Sigmoid colon (tissue), 4 donors: ENCODE data around the gene FIGN.

ENCODE experiments used
- EP300 ChIP-seq, 4 donors: sonication (generic); formaldehyde crosslinking; IDR thresholded peaks; one replicate each; pipeline ENCODE4 v1.6.1; 2017; ENCODE audit warnings: antibody characterized with exemption in 4 of 4
- POLR2A ChIP-seq, 2 donors: fragments of 450-650 bp; IDR thresholded peaks; one replicate each; pipeline ENCODE4 v1.6.1; 2016; ENCODE audit warnings: antibody characterized with exemption in 2 of 2, mild to moderate bottlenecking in 2 of 2, moderate library complexity in 2 of 2
- POLR2AphosphoS5 ChIP-seq, 4 donors: sonication (generic); formaldehyde crosslinking; IDR thresholded peaks; one replicate each; pipeline ENCODE4 v1.6.1; 2017; ENCODE audit warnings: antibody characterized with exemption in 4 of 4
- TF ChIP-seq, protein P1 (sequence below), 4 experiments: fragments of 450-650 bp in 3 of 4; fragments of 200-600 bp in 1 of 4; IDR thresholded peaks; one replicate each; pipeline ENCODE4 v1.5.1; 2016 to 2019; ENCODE audit warnings: antibody characterized with exemption in 4 of 4, mild to moderate bottlenecking in 3 of 4, moderate library complexity in 2 of 4

GRCh38 chr2:163669506-163669905, 66.3 kb downstream of the FIGN start:
- TF ChIP-seq, protein P1, sequence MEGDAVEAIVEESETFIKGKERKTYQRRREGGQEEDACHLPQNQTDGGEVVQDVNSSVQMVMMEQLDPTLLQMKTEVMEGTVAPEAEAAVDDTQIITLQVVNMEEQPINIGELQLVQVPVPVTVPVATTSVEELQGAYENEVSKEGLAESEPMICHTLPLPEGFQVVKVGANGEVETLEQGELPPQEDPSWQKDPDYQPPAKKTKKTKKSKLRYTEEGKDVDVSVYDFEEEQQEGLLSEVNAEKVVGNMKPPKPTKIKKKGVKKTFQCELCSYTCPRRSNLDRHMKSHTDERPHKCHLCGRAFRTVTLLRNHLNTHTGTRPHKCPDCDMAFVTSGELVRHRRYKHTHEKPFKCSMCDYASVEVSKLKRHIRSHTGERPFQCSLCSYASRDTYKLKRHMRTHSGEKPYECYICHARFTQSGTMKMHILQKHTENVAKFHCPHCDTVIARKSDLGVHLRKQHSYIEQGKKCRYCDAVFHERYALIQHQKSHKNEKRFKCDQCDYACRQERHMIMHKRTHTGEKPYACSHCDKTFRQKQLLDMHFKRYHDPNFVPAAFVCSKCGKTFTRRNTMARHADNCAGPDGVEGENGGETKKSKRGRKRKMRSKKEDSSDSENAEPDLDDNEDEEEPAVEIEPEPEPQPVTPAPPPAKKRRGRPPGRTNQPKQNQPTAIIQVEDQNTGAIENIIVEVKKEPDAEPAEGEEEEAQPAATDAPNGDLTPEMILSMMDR (IDR thresholded peaks at IDR 0.05), result no peak
- TF ChIP-seq POLR2A (IDR thresholded peaks at IDR 0.05) (no peak), EP300 (IDR thresholded peaks at IDR 0.05) (no peak), POLR2AphosphoS5 (IDR thresholded peaks at IDR 0.05) (no peak)
